Left lung (tissue), 10 donors: ENCODE data around the gene SEL1L2. TPM values are rescaled to one million over a fixed set of nuclear protein-coding genes. Genes with fewer than 3 reads are reported as not detected.

Source experiments
- ATAC-seq: fragments of 200-7000 bp; cut with Tn5 transposase; one replicate; pipeline ENCODE4 v1.9.1; 2020; ENCODE audit warnings: moderate library complexity
- DNase-seq, 4 donors: peaks; one replicate each; pipeline ENCODE4 v3.0.0-alpha.2; 2013 to 2020
- H3K27ac ChIP-seq, 2 donors: fragments of 200-600 bp; sonication (generic) in 1 of 2; one replicate each; pipeline versions ENCODE4 v1.5.0 to v1.8.0; 2020 to 2021
- H3K27me3 ChIP-seq, 2 donors: fragments of 200-600 bp; sonication (generic) in 1 of 2; one replicate each; pipeline versions ENCODE4 v1.5.0 to v1.8.0; 2020 to 2021
- H3K36me3 ChIP-seq, 2 donors: fragments of 200-600 bp; sonication (generic) in 1 of 2; one replicate each; pipeline versions ENCODE4 v1.5.0 to v1.8.0; 2020 to 2021
- H3K4me1 ChIP-seq, 2 donors: fragments of 200-600 bp; one replicate each; pipeline ENCODE4 v1.8.0; 2021
- H3K4me3 ChIP-seq, 2 donors: fragments of 200-600 bp; sonication (generic) in 1 of 2; one replicate each; pipeline versions ENCODE4 v1.5.0 to v1.8.0; 2020 to 2021; ENCODE audit warnings: mild to moderate bottlenecking in 1 of 2
- H3K9me3 ChIP-seq, 2 donors: fragments of 200-600 bp; sonication (generic) in 1 of 2; one replicate each; pipeline versions ENCODE4 v1.5.0 to v1.8.0; 2020 to 2021
- CTCF ChIP-seq, 2 donors: fragments of 200-600 bp; sonication (generic) in 1 of 2; IDR thresholded peaks; one replicate each; pipeline versions ENCODE4 v1.5.0 to v1.8.0; 2021; ENCODE audit warnings: antibody characterized with exemption in 2 of 2
- intact Hi-C, 2 donors: fragments of 100-400 bp; cut with DNase I; formaldehyde crosslinking; loops; one replicate each; pipeline versions ENCODE4 v1.11.2 to v1.14.2; 2022
- polyA plus RNA-seq, 6 donors: library from polyadenylated mRNA; unstranded; fragments of 120-200 nt; gene quantifications; one replicate each; pipeline ENCODE4 v1.2.1, GENCODE V29; 2013; ENCODE audit not compliant: insufficient read length in 6 of 6
- total RNA-seq, 2 donors: library from RNA; stranded (reverse); fragmentation: NEBNext Ultra II Directional; extraction: Animal tissue kit (Norgen Biotek cat#: 25700); gene quantifications; one replicate each; pipeline ENCODE4 v1.2.1, GENCODE V29; 2021
- donor health status: DM: no; HTN: yes; CAD: no.
- donor health status: DM: no; HTN: no; CAD: no.

SEL1L2 gene
- total and polyA plus RNA-seq, 8 donors: not detected

DNA sequence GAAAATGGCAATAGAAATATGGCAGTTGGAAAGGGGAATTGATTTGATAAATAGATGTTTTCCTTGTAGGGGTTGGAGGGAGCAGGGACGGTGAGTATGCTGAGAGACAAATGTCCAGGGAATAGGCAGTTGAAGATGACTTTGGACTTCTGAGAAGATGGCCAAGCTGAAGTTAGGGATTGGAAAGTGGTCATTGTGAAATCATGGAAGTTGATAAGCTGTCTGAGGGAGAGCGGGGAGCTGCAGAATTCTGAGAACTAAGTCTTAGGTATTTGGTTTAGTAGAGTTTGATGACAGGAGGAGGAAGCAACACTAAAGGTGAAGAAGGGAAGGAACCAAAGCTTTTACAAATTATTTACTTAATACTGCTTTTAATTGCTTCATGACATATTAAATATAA is 190.4 kb downstream of the SEL1L2 start:
- Histone ChIP-seq H3K4me1 (peaks cover 0 to 4% of the 10 kb centered on the region in 2 donors), H3K9me3 (no peaks in the 10 kb centered on the region), H3K27me3 (no peaks in the 10 kb centered on the region), H3K4me3 (no peak overlapping the region), H3K27ac (no peak overlapping the region), H3K36me3 (peaks cover 0 to 98% of the 10 kb centered on the region in 2 donors)
- ATAC-seq (no peak), DNase-seq (no peak)
- intact Hi-C loops: no loop called here
- TF ChIP-seq CTCF (IDR thresholded peaks at IDR 0.05): no peak

Other genes with a start within 250 kb of the SEL1L2 start
- 10 to 100 TPM; 11.3 to 13.0 TPM for gene ESF1, start 205.7 kb downstream of the SEL1L2 start, total RNA-seq
- gene ESF1, start 205.7 kb downstream of the SEL1L2 start, polyA plus RNA-seq: 10 to 100 TPM; 24.6 to 32.4 (median 26.6) TPM
- gene NDUFAF5, start 205.6 kb downstream of the SEL1L2 start, total RNA-seq: 10 to 100 TPM; 19.5 to 21.7 TPM
- gene NDUFAF5, start 205.6 kb downstream of the SEL1L2 start, polyA plus RNA-seq: 10 to 100 TPM; 24.0 to 29.4 (median 26.6) TPM
- 10 to 100 TPM; 21.3 to 23.6 TPM for gene MACROD2, start 4.9 kb upstream of the SEL1L2 start, total RNA-seq
- 1 to 10 TPM; 6.1 to 9.2 (median 8.3) TPM for gene MACROD2, start 4.9 kb upstream of the SEL1L2 start, polyA plus RNA-seq